Measurements from ENCODE around the gene MYRF. TPM values are rescaled to one million over a fixed set of nuclear protein-coding genes. Genes with fewer than 3 reads are reported as not detected.

The MYRF gene
- total and polyA plus RNA-seq, 9 of the 15 experiments (the other 6 are each of a cell fraction or from before 2014, with no cell fraction given), result 2.3 to 25.8 (median 7.1) TPM

GRCh38 chr11:61834278-61835048 lies 82.0 kb downstream of the MYRF start (continued):
- TF ChIP-seq ZNF318 (IDR thresholded peaks at IDR 0.05; ENCODE audit: borderline replicate concordance in 1 of 2, low read depth in 1 of 2) (no peak), GABPB1 (CRISPR knock-in tag; IDR thresholded peaks at IDR 0.05) (peak; percentile 46; the same call in 1 of the 2 replicates), MIER1 (IDR thresholded peaks at IDR 0.05; ENCODE audit: low read depth) (no peak), NUFIP1 (IDR thresholded peaks at IDR 0.05; ENCODE audit: partially characterized antibody) (no peak), SLC30A9 (CRISPR knock-in tag; IDR thresholded peaks at IDR 0.05) (no peak), L3MBTL2 (IDR thresholded peaks at IDR 0.05) (peak; percentile 70; the same call in 1 of the 2 replicates), MCM3 (IDR thresholded peaks at IDR 0.05) (no peak), SMAD3 (CRISPR knock-in tag; conservative IDR thresholded peaks at IDR 0.05) (no peak), FIP1L1 (IDR thresholded peaks at IDR 0.05; ENCODE audit: low read depth, low read length, poor library complexity, severe bottlenecking) (no peak), ZNF217 (CRISPR knock-in tag; IDR thresholded peaks at IDR 0.05) (no peak), RHOXF2B (CRISPR knock-in tag; conservative IDR thresholded peaks at IDR 0.05) (no peak), SREBF1 (IDR thresholded peaks at IDR 0.05; ENCODE audit: borderline replicate concordance, low read depth, low read length) (peak; percentile 97), SRSF9 (IDR thresholded peaks at IDR 0.05; ENCODE audit: borderline replicate concordance, low read depth, low read length) (no peak), CLOCK (CRISPR knock-in tag; IDR thresholded peaks at IDR 0.05; ENCODE audit: borderline replicate concordance) (no peak), ARHGAP35 (IDR thresholded peaks at IDR 0.05; ENCODE audit: partially characterized antibody) (no peak)
- TF ChIP-seq, protein P1, sequence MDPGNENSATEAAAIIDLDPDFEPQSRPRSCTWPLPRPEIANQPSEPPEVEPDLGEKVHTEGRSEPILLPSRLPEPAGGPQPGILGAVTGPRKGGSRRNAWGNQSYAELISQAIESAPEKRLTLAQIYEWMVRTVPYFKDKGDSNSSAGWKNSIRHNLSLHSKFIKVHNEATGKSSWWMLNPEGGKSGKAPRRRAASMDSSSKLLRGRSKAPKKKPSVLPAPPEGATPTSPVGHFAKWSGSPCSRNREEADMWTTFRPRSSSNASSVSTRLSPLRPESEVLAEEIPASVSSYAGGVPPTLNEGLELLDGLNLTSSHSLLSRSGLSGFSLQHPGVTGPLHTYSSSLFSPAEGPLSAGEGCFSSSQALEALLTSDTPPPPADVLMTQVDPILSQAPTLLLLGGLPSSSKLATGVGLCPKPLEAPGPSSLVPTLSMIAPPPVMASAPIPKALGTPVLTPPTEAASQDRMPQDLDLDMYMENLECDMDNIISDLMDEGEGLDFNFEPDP (CRISPR knock-in tag; IDR thresholded peaks at IDR 0.05), result peak; percentile 77; the same call in 1 of the 2 replicates

Measured in K562 (cell line).